LNCaP clone FGC (cell line): ENCODE data around the gene EBF4.
"Not testable (repeated sequence)": the region's sequence is repeated elsewhere in the genome, so short reads cannot be mapped to it uniquely, and the experiment has no call there.

Experiments used
- DNase-seq: peaks from one replicate; pipeline ENCODE4 v3.0.0-alpha.2; 2011; ENCODE audit warnings: low read depth
- H3K4me3 ChIP-seq: 2 replicates; pipeline ENCODE4 v1.5.1; 2011; ENCODE audit warnings: mild to moderate bottlenecking, low read depth, low read length, control low read depth
- CTCF ChIP-seq: IDR thresholded peaks from 2 replicates; pipeline ENCODE4 v1.5.1; 2012; ENCODE audit warnings: mild to moderate bottlenecking; ENCODE audit not compliant: control insufficient read depth, insufficient read depth; ENCODE audit errors: extremely low read depth

The EBF4 gene

GRCh38 chr20:2673453-2673852 is 19.1 kb upstream of the EBF4 start:
- no peak for DNase-seq
- H3K4me3 ChIP-seq: no peak overlapping the region
- TF ChIP-seq CTCF: no peak

- no peak overlapping the region for H3K4me3 ChIP-seq
- no peak for DNase-seq
- no peak for TF ChIP-seq CTCF
These were observed 12.5 kb upstream of the EBF4 start for GRCh38 chr20:2680046-2680445.

- not testable (repeated sequence) for DNase-seq, H3K4me3 ChIP-seq
These were observed 10.5 kb upstream of the EBF4 start for GRCh38 chr20:2682040-2682439.

- not testable (repeated sequence) for DNase-seq, H3K4me3 ChIP-seq
These were observed 7.8 kb upstream of the EBF4 start for GRCh38 chr20:2684817-2685216.

- no peak for DNase-seq
- H3K4me3 ChIP-seq: no peak overlapping the region
- TF ChIP-seq CTCF: no peak
These were observed 5.1 kb upstream of the EBF4 start for GRCh38 chr20:2687514-2687913.

- no peak for DNase-seq
- H3K4me3 ChIP-seq: no peak overlapping the region
- peak; percentile 53 for TF ChIP-seq CTCF
These were observed 4.5 kb upstream of the EBF4 start for GRCh38 chr20:2688041-2688591.

GRCh38 chr20:2690213-2690612 is 2.4 kb upstream of the EBF4 start:
- no peak for TF ChIP-seq CTCF
- DNase-seq: no peak

GRCh38 chr20:2690718-2691117 is 1.9 kb upstream of the EBF4 start:
- no peak overlapping the region for H3K4me3 ChIP-seq
- DNase-seq: no peak
- TF ChIP-seq CTCF: no peak

More at GRCh38 chr20:2690213-2690612, 2.4 kb upstream of the EBF4 start:
- H3K4me3 ChIP-seq: no peak overlapping the region
